B cell (primary cell): ENCODE data around the gene PLEKHG3. TPM values are rescaled to one million over a fixed set of nuclear protein-coding genes. Genes with fewer than 3 reads are reported as not detected.

Experiments
- ATAC-seq: fragments of 200-7000 bp; cut with Tn5 transposase; one replicate; pipeline ENCODE4 v1.10.0; 2021; ENCODE audit warnings: low read depth, mild to moderate bottlenecking, moderate number of reproducible peaks, moderate library complexity
- CTCF ChIA-PET: fragments of 350-600 bp; sonication (Branson Sonifier 250); formaldehyde crosslinking; loops from one replicate; lab custom pipeline; 2021; ENCODE audit warnings: antibody characterized with exemption, inconsistent platforms; lab: Charles Lee
- POLR2A ChIA-PET: fragments of 350-600 bp; sonication (Branson Sonifier 250); formaldehyde crosslinking; loops from one replicate; lab custom pipeline; 2021; ENCODE audit warnings: antibody characterized with exemption; lab: Charles Lee
- DNase-seq: peaks from one replicate; pipeline ENCODE4 v3.0.0; 2013
- H2AFZ ChIP-seq: 2 replicates; pipeline ENCODE4 v1.6.1; 2012; ENCODE audit warnings: mild to moderate bottlenecking, low read depth, low read length; ENCODE audit not compliant: insufficient read depth, poor library complexity, severe bottlenecking
- H3K27ac ChIP-seq, 2 donors: 1 replicate in 1 of 2; 2 replicates in 1 of 2; pipeline ENCODE4 v1.5.1; 2012 to 2013; ENCODE audit warnings: low read length in 2 of 2, mild to moderate bottlenecking in 2 of 2, moderate library complexity in 1 of 2
- H3K27me3 ChIP-seq, 4 experiments: fragments of 200-600 bp in 1 of 4; sonication (generic) in 1 of 4; replicated peaks in 1 of 4; 1 replicate in 2 of 4; 2 replicates in 2 of 4; pipeline versions ENCODE4 v1.6.1 to v1.7.0; 2013 to 2016; ENCODE audit warnings: low read length in 3 of 4, mild to moderate bottlenecking in 2 of 4, mixed read lengths in 1 of 4, moderate library complexity in 1 of 4; ENCODE audit not compliant: insufficient read depth in 4 of 4, control insufficient read depth in 3 of 4; ENCODE audit errors: control extremely low read depth in 1 of 4
- H3K36me3 ChIP-seq, 2 experiments: replicated peaks in 1 of 2; 1 replicate in 1 of 2; 2 replicates in 1 of 2; pipeline versions ENCODE4 v1.6.1 to v1.7.1; 2013; ENCODE audit warnings: low read length in 1 of 2; ENCODE audit not compliant: insufficient read depth in 2 of 2, control insufficient read depth in 1 of 2; ENCODE audit errors: control extremely low read depth in 1 of 2, extremely low read depth in 1 of 2
- H3K4me1 ChIP-seq, 2 donors: fragments of 200-600 bp in 1 of 2; sonication (generic) in 1 of 2; 1 replicate in 1 of 2; 2 replicates in 1 of 2; pipeline versions ENCODE4 v1.5.1 to v1.6.1; 2013 to 2017; ENCODE audit warnings: low read length in 2 of 2; ENCODE audit not compliant: control insufficient read depth in 2 of 2, insufficient read depth in 2 of 2
- H3K4me2 ChIP-seq: replicated peaks from 2 replicates; pipeline ENCODE3; 2012; ENCODE audit warnings: mild to moderate bottlenecking, low read depth, low read length; ENCODE audit not compliant: poor library complexity, severe bottlenecking
- H3K4me3 ChIP-seq, 5 experiments: fragments of 200-600 bp in 1 of 5; sonication (generic) in 1 of 5; 1 replicate in 3 of 5; 2 replicates in 2 of 5; pipeline versions ENCODE4 v1.5.1 to v1.7.0; 2011 to 2016; ENCODE audit warnings: low read length in 4 of 5, mild to moderate bottlenecking in 4 of 5, low read depth in 2 of 5, control low read depth in 1 of 5, moderate library complexity in 1 of 5; ENCODE audit not compliant: insufficient read depth in 1 of 5; ENCODE audit errors: control extremely low read depth in 1 of 5, extremely low read depth in 1 of 5
- H3K79me2 ChIP-seq: fragments of 200-600 bp; sonication (generic); one replicate; pipeline ENCODE4 v1.6.0; 2016; ENCODE audit warnings: low read length; ENCODE audit not compliant: control insufficient read depth, insufficient read depth
- H3K9ac ChIP-seq: fragments of 200-600 bp; sonication (generic); 2 replicates; pipeline ENCODE4 v1.6.1; 2017; ENCODE audit warnings: mild to moderate bottlenecking, low read length, moderate library complexity
- H3K9me3 ChIP-seq, 3 donors: one replicate each; pipeline versions ENCODE4 v1.6.1 to v1.7.1; 2013; ENCODE audit warnings: low read length in 2 of 3; ENCODE audit not compliant: control insufficient read depth in 2 of 3, insufficient read depth in 1 of 3; ENCODE audit errors: control extremely low read depth in 1 of 3
- H4K20me1 ChIP-seq: 2 replicates; pipeline ENCODE4 v1.6.0; 2012; ENCODE audit warnings: mild to moderate bottlenecking, low read length; ENCODE audit not compliant: insufficient read depth, control insufficient read depth, poor library complexity, severe bottlenecking
- H3K27ac Mint-ChIP-seq: one replicate; pipeline ENCODE4 v1.8.0; 2021; ENCODE audit warnings: mixed read lengths
- H3K27me3 Mint-ChIP-seq: one replicate; pipeline ENCODE4 v1.8.0; 2021; ENCODE audit warnings: mixed read lengths
- H3K4me1 Mint-ChIP-seq: one replicate; pipeline ENCODE4 v1.8.0; 2021; ENCODE audit warnings: mixed read lengths
- H3K4me3 Mint-ChIP-seq: one replicate; pipeline ENCODE4 v1.8.0; 2021; ENCODE audit warnings: mixed read lengths
- H3K9me3 Mint-ChIP-seq: one replicate; pipeline ENCODE4 v1.8.0; 2022; ENCODE audit warnings: mixed read lengths; ENCODE audit not compliant: insufficient read depth
- CTCF ChIP-seq: fragments of 200-600 bp; IDR thresholded peaks from one replicate; pipeline ENCODE4 v1.8.0; 2022; ENCODE audit warnings: antibody characterized with exemption, mild to moderate bottlenecking
- EZH2 ChIP-seq: IDR thresholded peaks from 2 replicates; pipeline ENCODE4 v1.6.1; 2012; ENCODE audit warnings: borderline replicate concordance, low read depth, mild to moderate bottlenecking, moderate library complexity, low read length; ENCODE audit not compliant: insufficient read depth, poor library complexity, severe bottlenecking
- WGBS: methylation state at CpG from one replicate; pipeline ENCODE4 v1.1.5; 2013; ENCODE audit warnings: missing lambda C conversion rate; ENCODE audit not compliant: insufficient coverage; 5-methylcytosine and 5-hydroxymethylcytosine counted together
- intact Hi-C: fragments of 100-400 bp; cut with micrococcal nuclease; formaldehyde crosslinking; loops from one replicate; pipeline ENCODE4 v1.10.0; 2022
- polyA plus RNA-seq: library from polyadenylated mRNA; depleted of rRNA; stranded (reverse); fragments of >200 nt; gene quantifications from 2 replicates; pipeline ENCODE4 v1.2.3, GENCODE V29; 2012
- total RNA-seq, 2 donors: library from RNA; stranded (reverse); fragments of 120-200 nt in 1 of 2; gene quantifications; 1 replicate in 1 of 2; 2 replicates in 1 of 2; pipeline versions ENCODE4 v1.2.3 to v1.2.4, GENCODE V29; 2013 to 2022

Gene PLEKHG3
- total and polyA plus RNA-seq, 2 donors (not counting 1 experiment from before 2014, with no cell fraction given), result 0.12 to 0.25 TPM

GRCh38 chr14:64767215-64767964, 63.2 kb downstream of the PLEKHG3 start:
- Histone ChIP-seq H3K9me3 (no peaks in the 10 kb centered on the region), H3K9ac (no peak overlapping the region), H3K79me2 (no peaks in the 10 kb centered on the region), H3K27ac (no peak overlapping the region), H4K20me1 (no peaks in the 10 kb centered on the region), H3K27me3 (peaks cover 0 to 12% (median 2%) of the 10 kb centered on the region in 4 experiments), H2AFZ (no peak overlapping the region), H3K4me1 (peaks cover 6% of the 10 kb centered on the region in 2 donors), H3K36me3 (no peaks in the 10 kb centered on the region), H3K4me2 (no peak overlapping the region), H3K4me3 (no peak overlapping the region)
- ChIA-PET POLR2A (no interaction called here), CTCF (interaction anchor here (1.0 kb wide), 2 partner anchors 9 to 124 kb away, joined by 3 read pairs; no protein-coding TSS in a partner anchor)
- Mint-ChIP-seq H3K9me3 (no peaks in the 10 kb centered on the region), H3K4me3 (no peak overlapping the region), H3K27ac (no peak overlapping the region), H3K27me3 (peaks cover 9% of the 10 kb centered on the region), H3K4me1 (peaks cover 13% of the 10 kb centered on the region)
- no peak for ATAC-seq
- TF ChIP-seq CTCF (no peak), EZH2 (no peak)
- intact Hi-C loops, result no loop called here
- DNase-seq, result no peak
- WGBS, result 90% methylated on average over 13 of the region's 15 CpGs

GRCh38 chr14:64768401-64769095, 64.3 kb downstream of the PLEKHG3 start:
- no peak overlapping the region for H3K4me3 Mint-ChIP-seq
- intact Hi-C loops, result no loop called here
- POLR2A ChIA-PET, result no interaction called here

More at GRCh38 chr14:64768401-64769095, 64.3 kb downstream of the PLEKHG3 start:
- WGBS, result 94% methylated on average over 8 of the region's 13 CpGs
- CTCF ChIA-PET, result interaction anchor here (1.4 kb wide), 1 partner anchor 33 kb away, joined by 3 read pairs; no protein-coding TSS in a partner anchor
- Histone ChIP-seq H3K4me1 (peaks cover 6% of the 10 kb centered on the region in 2 donors), H2AFZ (no peak overlapping the region), H3K9ac (no peak overlapping the region), H3K36me3 (no peaks in the 10 kb centered on the region), H4K20me1 (no peaks in the 10 kb centered on the region), H3K79me2 (no peaks in the 10 kb centered on the region), H3K4me3 (no peak overlapping the region), H3K27me3 (peaks cover 0 to 8% (median 2%) of the 10 kb centered on the region in 4 experiments), H3K27ac (no peak overlapping the region), H3K9me3 (no peaks in the 10 kb centered on the region), H3K4me2 (no peak overlapping the region)
- no peak for ATAC-seq
- peaks cover 3% of the 10 kb centered on the region for H3K27me3 Mint-ChIP-seq
- peaks cover 9% of the 10 kb centered on the region for H3K4me1 Mint-ChIP-seq
- no peak for DNase-seq
- no peaks in the 10 kb centered on the region for H3K9me3 Mint-ChIP-seq
- no peak overlapping the region for H3K27ac Mint-ChIP-seq
- TF ChIP-seq EZH2, result no peak
- TF ChIP-seq CTCF, result no peak
